HG03457 (cell line): ENCODE measurements around the gene DPH3.

Experiments
- ATAC-seq: cut with Tn5 transposase; IDR thresholded peaks from one replicate; pipeline ENCODE4 v1.9.1; 2021; ENCODE audit warnings: moderate number of reproducible peaks; ENCODE audit not compliant: unreplicated experiment

DPH3 gene

DNA sequence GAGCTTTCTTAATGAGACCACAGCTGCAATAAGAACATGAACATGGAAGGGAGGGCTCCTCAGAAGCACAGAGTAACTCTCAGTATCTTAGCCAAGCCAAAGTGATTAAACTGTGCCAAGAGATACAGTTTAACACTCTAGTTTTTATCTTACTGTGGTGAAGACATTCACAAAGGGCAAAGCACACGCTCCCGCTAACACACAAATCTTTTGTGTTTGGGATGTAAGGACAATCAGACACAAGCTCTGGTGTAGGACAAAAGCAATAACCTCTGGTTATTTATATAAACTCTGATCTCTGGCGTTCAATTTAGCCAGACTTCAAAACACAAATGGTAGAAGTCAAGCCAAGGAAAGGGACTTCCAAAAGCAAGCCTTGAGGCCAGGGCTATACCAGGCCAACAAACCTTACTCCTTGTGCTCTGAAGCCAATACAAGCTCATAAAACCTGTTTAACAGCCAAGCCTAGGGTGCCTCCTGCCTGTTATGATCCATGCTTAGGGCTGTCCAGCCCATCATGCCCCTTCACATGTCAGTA lies 27.8 kb downstream of the DPH3 start:
- no peak for ATAC-seq

DNA sequence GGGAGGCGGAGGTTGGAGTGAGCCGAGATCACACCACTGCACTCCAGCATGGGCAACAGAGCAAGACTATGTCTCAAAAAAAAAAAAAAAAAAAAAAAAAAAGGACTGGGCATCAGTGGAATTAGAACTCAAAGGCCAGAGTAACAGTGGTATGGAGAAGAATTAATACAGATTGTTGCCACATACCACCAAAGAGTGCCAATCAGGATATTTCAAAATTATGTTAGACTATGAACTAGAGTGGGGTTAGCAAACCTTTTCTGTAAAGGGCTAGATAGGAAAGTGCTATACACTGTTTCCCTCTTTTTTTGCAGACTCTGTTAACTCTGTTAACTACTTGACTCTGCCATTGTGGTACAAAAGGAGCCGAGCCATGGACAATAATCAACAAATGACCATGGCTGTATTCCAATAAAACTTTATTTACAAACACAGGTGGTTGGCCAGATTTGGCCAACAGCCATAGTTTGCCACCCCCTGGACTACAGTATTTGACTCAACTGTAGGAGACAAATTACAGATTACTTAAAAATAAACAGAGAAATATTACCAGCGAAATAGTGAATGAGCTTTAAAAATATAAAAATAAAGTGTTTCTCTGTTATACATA lies 28.6 kb downstream of the DPH3 start:
- no peak for ATAC-seq

- no peak for ATAC-seq
Measured at GRCh38 chr3:16234281-16234680, 30.5 kb downstream of the DPH3 start.

DNA sequence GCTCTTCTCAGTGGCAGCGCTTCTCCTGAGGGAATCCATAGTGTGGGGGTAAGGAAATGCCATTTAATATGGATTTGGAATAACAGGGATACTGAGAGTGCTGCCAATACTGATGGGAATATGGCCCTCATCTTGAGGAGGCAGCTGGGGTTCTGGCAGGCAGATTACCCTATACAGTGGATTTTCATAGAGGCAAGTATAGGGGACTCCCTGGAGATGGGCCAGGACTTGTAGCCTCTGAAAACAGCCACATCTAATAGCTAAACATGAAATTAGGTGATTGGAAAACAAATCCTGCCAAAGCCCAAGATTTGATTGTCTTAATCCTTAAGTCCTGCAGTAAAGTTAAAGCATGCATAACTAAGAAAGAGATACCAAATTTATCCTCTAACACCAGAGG lies 30.9 kb downstream of the DPH3 start:
- ATAC-seq, result no peak

GRCh38 chr3:16231983-16232382 lies 32.8 kb downstream of the DPH3 start:
- no peak for ATAC-seq

DNA sequence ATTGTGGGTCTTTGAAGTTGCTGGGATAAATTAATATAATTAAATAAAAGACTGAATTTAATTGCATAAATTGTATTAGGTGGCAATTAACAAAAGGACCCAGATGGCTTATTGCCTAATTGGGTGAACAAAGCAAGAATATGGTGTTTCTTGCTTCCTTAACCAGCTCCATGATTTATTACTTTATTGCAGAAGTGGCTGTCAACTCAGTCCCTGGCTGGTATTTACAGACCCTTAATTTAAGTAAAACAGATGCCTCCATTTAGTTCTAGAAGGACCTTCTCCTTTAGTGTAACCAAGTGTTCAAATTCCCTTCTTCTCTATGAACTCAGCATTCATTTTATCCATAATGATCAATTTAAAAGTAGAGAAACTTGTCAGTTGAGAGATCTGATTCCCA lies 35.1 kb downstream of the DPH3 start:
- ATAC-seq, result no peak

DNA sequence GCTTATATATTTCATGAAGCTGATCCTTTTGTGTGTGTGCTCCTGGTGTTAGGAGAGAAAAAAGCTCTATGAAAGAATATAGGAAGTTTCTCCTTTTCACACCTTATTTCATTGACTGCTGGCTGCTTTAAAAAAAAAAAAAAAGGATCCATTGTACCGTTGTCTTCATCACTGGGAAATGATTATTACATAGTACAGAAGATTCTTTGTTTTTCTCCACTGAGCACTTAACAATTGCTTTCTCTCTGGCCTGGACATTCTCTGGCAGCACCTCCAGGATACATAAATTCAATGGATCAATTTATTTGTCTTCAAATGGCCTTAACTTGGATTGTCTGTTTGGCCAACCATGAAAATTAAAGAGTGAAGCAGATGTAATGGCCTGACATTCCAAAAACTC lies 37.2 kb downstream of the DPH3 start:
- ATAC-seq, result no peak

GRCh38 chr3:16224325-16224724 lies 40.4 kb downstream of the DPH3 start:
- ATAC-seq, result no peak

GRCh38 chr3:16222547-16222946 lies 42.2 kb downstream of the DPH3 start:
- no peak for ATAC-seq

- ATAC-seq, result no peak
Measured at GRCh38 chr3:16221990-16222389, 42.8 kb downstream of the DPH3 start.

- ATAC-seq, result no peak
Measured at GRCh38 chr3:16219777-16220176, 45.0 kb downstream of the DPH3 start.

DNA sequence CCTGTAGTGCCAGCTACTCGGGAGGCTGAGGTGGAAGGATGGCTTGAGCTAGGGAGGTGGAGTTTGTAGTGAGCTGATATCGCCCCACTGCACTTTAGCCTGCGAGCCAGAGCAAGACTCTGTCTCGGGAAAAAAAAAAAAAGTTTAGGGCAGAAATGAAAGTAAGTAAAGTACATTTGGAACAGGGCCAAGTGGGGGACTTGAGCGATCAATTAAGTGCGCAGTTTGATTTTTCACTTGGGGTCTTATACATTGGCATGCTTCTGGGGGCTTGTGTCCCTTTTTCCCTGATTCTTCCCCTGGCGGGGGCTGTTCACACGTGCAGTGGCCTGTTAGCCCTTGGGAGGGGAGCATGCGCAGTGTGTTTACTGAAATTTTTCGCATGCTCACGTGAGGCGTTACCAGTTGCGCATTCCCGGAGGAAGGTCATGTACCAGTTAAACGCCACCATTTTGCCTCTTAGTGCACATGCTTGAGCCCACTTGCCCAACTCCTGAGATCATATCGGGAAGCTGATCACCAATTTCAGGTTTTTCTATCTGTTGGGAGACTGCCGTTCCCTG lies 48.3 kb downstream of the DPH3 start:
- ATAC-seq, result no peak

- ATAC-seq, result no peak
Measured at GRCh38 chr3:16214366-16214765, 50.4 kb downstream of the DPH3 start.

DNA sequence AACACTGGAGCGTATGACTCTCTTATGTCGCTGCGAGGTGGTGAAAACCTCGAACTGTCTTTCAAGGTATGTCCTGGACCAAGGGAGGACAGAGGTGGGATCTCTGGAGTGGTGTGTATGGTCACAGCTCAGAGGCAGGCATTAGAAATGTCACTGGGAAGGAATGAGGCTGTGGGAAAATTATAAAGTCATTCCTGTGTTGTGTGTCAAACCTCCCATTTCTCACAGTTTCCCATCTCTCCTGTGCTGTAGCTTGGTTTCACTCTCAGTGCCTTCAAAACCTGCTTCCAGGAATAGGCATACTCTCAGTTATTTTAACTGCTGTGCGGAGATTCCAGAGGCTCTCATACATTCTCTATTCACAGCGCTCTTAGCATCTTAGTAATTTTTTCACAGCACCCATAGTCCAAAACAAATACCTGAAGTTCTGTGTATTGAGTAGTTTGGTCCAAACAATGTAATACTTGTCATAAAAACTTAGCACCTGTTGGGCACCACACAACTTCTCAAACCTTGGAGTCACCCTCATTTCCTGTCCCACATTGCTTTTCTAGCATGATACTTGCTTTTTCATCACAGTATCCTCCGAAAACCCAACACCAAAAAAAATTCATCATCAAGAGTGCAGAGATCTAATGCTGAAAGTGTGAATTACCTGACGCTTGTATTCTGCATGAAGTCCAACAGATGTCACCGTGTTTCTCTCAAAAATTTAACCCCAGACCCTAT lies 53.4 kb downstream of the DPH3 start:
- ATAC-seq, result no peak
